A549 (cell line): ENCODE measurements around the gene PRKX.

Source experiments
- CEBPB ChIP-seq, 2 experiments: fragments of >200 bp in 1 of 2; sonication (Bioruptor Twin) in 1 of 2; formaldehyde crosslinking in 1 of 2; IDR thresholded peaks; 2 replicates each; pipeline ENCODE4 v1.6.1; 2012 to 2016
- CHD2 ChIP-seq: fragments of 150-350 bp; IDR thresholded peaks from 2 replicates; pipeline ENCODE4 v1.6.1; 2014; ENCODE audit warnings: low read length; ENCODE audit not compliant: partially characterized antibody
- EHF ChIP-seq: fragments of 250-450 bp; sonication (Bioruptor Pico); IDR thresholded peaks from 2 replicates; pipeline ENCODE4 v1.5.0; 2020; ENCODE audit warnings: mild to moderate bottlenecking
- EHMT2 ChIP-seq: fragments of 200-600 bp; sonication (generic); IDR thresholded peaks from 2 replicates; pipeline ENCODE4 v1.6.1; 2016; ENCODE audit warnings: antibody characterized with exemption, low read depth, mild to moderate bottlenecking, moderate library complexity
- EP300 ChIP-seq, 2 experiments: fragments of >200 bp; sonication (Bioruptor Twin); formaldehyde crosslinking; IDR thresholded peaks; 2 replicates in 1 of 2; 3 replicates in 1 of 2; pipeline ENCODE4 v1.6.1; 2016 to 2017
- FOSL2 ChIP-seq, 2 experiments: fragments of 450-650 bp in 1 of 2; fragments of >200 bp in 1 of 2; sonication (Bioruptor Twin) in 1 of 2; formaldehyde crosslinking; IDR thresholded peaks; 2 replicates each; pipeline versions ENCODE4 v1.5.0 to v1.6.1; 2016 to 2020; ENCODE audit warnings: mild to moderate bottlenecking in 1 of 2, moderate library complexity in 1 of 2
- HEYL ChIP-seq: fragments of 250-450 bp; sonication (Bioruptor Pico); IDR thresholded peaks from 2 replicates; pipeline ENCODE4 v1.8.0; 2021; ENCODE audit warnings: mild to moderate bottlenecking, moderate library complexity
- HOXB13 ChIP-seq: fragments of 250-450 bp; sonication (Bioruptor Pico); IDR thresholded peaks from 2 replicates; pipeline ENCODE4 v1.5.0; 2020; ENCODE audit warnings: low read depth, mild to moderate bottlenecking, moderate library complexity
- JUN ChIP-seq, 2 experiments: fragments of >200 bp; sonication (Bioruptor Twin); formaldehyde crosslinking; IDR thresholded peaks; 2 replicates in 1 of 2; 3 replicates in 1 of 2; pipeline ENCODE4 v1.6.1; 2016 to 2017
- POLR2A ChIP-seq: IDR thresholded peaks from 2 replicates; pipeline ENCODE4 v1.6.1; 2012; ENCODE audit warnings: mild to moderate bottlenecking, low read length
- TF ChIP-seq, protein P1 (sequence below): fragments of >200 bp; sonication (Bioruptor Twin); formaldehyde crosslinking; IDR thresholded peaks from 3 replicates; pipeline ENCODE4 v1.5.1; 2016
- TF ChIP-seq, protein P2 (sequence below): IDR thresholded peaks from 2 replicates; pipeline ENCODE4 v1.6.1; 2012

DNA sequence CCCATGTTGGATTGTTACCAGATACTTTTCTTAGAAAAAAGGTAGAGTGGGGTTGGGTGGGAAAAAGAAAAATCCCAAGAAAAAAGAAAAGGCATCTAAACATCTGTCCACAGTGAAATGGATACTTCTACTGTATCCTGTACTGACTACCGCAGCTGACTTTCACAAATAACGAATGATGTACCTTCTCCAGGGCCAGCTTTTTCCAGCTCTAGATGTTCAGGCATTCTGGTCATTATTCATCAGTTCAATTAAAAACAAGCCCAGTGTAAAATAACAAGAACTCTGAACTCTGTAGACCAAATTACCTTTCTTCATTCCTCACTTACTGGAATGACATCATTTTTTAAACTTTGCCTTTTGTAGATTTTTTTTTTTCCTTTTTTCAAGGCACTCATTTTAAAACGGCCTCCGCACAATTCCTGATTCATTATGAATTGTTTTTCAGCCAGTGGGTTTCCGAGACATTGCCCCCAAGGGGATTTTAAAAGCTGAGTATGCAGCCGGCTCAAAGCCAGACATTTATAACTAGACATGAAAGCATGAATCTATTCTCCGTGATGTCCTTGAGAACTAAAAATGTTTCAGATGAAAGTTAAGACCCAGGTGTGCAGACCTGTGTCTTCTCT, 113.5 kb downstream of the PRKX start:
- no peak for TF ChIP-seq HEYL (CRISPR knock-in tag)
- no peak for TF ChIP-seq CEBPB (IDR thresholded peaks at IDR 0.05)
- no peak for TF ChIP-seq POLR2A
- TF ChIP-seq EHMT2: no peak
- TF ChIP-seq HOXB13 (CRISPR knock-in tag): no peak
- TF ChIP-seq, protein P1, sequence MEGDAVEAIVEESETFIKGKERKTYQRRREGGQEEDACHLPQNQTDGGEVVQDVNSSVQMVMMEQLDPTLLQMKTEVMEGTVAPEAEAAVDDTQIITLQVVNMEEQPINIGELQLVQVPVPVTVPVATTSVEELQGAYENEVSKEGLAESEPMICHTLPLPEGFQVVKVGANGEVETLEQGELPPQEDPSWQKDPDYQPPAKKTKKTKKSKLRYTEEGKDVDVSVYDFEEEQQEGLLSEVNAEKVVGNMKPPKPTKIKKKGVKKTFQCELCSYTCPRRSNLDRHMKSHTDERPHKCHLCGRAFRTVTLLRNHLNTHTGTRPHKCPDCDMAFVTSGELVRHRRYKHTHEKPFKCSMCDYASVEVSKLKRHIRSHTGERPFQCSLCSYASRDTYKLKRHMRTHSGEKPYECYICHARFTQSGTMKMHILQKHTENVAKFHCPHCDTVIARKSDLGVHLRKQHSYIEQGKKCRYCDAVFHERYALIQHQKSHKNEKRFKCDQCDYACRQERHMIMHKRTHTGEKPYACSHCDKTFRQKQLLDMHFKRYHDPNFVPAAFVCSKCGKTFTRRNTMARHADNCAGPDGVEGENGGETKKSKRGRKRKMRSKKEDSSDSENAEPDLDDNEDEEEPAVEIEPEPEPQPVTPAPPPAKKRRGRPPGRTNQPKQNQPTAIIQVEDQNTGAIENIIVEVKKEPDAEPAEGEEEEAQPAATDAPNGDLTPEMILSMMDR: no peak
- TF ChIP-seq EHF (CRISPR knock-in tag): no peak
- TF ChIP-seq JUN (IDR thresholded peaks at IDR 0.05): no peak
- TF ChIP-seq EP300 (IDR thresholded peaks at IDR 0.05): no peak
- no peak for TF ChIP-seq CHD2
- TF ChIP-seq, protein P2, sequence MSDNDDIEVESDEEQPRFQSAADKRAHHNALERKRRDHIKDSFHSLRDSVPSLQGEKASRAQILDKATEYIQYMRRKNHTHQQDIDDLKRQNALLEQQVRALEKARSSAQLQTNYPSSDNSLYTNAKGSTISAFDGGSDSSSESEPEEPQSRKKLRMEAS: no peak
- no peak for TF ChIP-seq FOSL2 (IDR thresholded peaks at IDR 0.05)
- no peak for TF ChIP-seq FOSL2 (CRISPR knock-in tag; IDR thresholded peaks at IDR 0.05)
